ENCODE results near the gene OR2T11. TPM values are rescaled to one million over a fixed set of nuclear protein-coding genes. Genes with fewer than 3 reads are reported as not detected.

OR2T11 gene
- total RNA-seq, 2 donors from 2014 or later, result not detected

Other genes starting within 250 kb of the OR2T11 start
- not detected for gene OR2T1, start 232.0 kb downstream of the OR2T11 start, total RNA-seq
- gene OR2T2, start 189.5 kb downstream of the OR2T11 start, total RNA-seq, result under 1 TPM in 1 of 2 donors, not detected in 1; 0.15 TPM
- gene OR2T3, start 161.7 kb downstream of the OR2T11 start, total RNA-seq, result not detected
- not detected for gene OR2T5, start 146.5 kb downstream of the OR2T11 start, total RNA-seq
- not detected for gene OR2G6, start 127.0 kb downstream of the OR2T11 start, total RNA-seq
- not detected for gene OR2T29, start 72.3 kb downstream of the OR2T11 start, total RNA-seq
- gene OR2T34, start 60.3 kb downstream of the OR2T11 start, total RNA-seq, result not detected
- not detected for gene OR2T10, start 37.4 kb downstream of the OR2T11 start, total RNA-seq
- gene OR2T35, start 10.2 kb upstream of the OR2T11 start, total RNA-seq, result not detected
- gene OR2T27, start 20.4 kb upstream of the OR2T11 start, total RNA-seq, result not detected
- gene OR14I1, start 67.7 kb upstream of the OR2T11 start, total RNA-seq, result not detected
- not detected for gene LYPD8, start 120.7 kb upstream of the OR2T11 start, total RNA-seq
- gene SH3BP5L, start 190.8 kb upstream of the OR2T11 start, total RNA-seq, result 10 to 100 TPM; 13.3 to 20.0 TPM
- gene ZNF672, start 203.1 kb upstream of the OR2T11 start, total RNA-seq, result 10 to 100 TPM; 23.1 to 28.8 TPM
- gene ZNF692, start 224.0 kb upstream of the OR2T11 start, total RNA-seq, result 10 to 100 TPM; 35.0 to 41.4 TPM